HG02642 (cell line): ENCODE results near the gene KIF20A.
"Not testable (repeated sequence)": the region's sequence is repeated elsewhere in the genome, so short reads cannot be mapped to it uniquely, and the experiment has no call there.

ENCODE experiments used
- ATAC-seq: cut with Tn5 transposase; IDR thresholded peaks from one replicate; pipeline ENCODE4 v1.9.1; 2021; ENCODE audit warnings: mild to moderate bottlenecking; ENCODE audit not compliant: unreplicated experiment, poor library complexity

KIF20A gene

DNA sequence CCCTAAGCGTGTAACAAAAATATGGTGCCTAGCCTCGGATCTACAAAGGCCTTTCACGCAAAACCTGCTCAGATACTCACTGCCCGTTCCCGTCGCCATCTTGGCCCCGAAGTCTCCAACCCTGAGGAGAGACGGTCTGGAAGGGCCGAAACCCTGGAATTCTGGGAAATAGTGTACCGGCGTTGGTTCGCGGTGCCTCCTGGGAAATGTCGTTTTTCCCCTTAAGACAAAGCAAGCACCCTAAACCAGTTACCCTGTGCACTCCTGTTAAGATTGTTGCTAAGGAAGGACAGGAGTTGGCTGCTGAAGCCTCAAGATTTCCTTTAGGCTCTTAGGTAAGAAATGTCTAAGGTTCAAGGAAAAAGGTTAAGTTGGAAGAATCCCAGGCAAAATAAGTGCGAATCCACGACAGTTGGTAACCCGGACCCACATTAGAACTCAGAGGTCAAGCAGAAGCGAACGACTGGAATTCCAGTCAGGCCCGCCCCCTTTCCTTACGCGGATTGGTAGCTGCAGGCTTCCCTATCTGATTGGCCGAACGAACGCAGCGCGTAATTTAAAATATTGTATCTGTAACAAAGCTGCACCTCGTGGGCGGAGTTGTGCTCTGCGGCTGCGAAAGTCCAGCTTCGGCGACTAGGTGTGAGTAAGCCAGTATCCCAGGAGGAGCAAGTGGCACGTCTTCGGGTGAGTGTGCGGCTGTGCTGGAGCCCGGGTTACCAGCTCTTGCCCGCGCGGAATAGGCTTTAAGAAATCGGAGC, at the start of gene KIF20A, which contains the start of gene BRD8:
KIF20A (plus strand) TSS at position 597 of the 761 bp plus-strand sequence. CDS start 569 bp downstream, outside the sequence.
BRD8 (minus strand) TSS at position 115 of the 761 bp plus-strand sequence; CDS start at position 99, 16 bp downstream.
- peak; percentile 89 for ATAC-seq

DNA sequence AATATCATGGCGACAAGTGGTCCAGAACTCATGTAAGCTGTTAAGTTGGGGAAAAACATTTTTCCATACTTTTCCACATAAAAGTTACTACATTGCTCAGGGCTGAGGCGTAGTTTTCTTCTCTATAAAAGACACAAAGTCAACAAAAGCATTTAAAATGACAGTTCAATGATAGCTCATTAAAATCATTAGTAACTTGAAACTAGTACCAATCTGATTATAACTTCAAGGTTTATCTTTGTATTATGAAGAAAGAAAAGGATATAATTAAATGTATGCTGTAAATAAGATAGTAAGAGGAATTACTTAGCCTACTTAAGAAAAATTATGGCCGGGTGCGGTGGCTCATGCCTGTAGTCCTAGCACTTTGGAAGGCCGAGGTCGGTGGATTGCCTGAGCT, 49.6 kb upstream of the KIF20A start:
- ATAC-seq: no peak

- no peak for ATAC-seq
Measured at GRCh38 chr5:138132543-138132942, 46.4 kb upstream of the KIF20A start.

- peak; percentile 63 for ATAC-seq
Measured at GRCh38 chr5:138138949-138139780, 39.7 kb upstream of the KIF20A start, which contains the start of gene NME5. TSS of gene NME5 (minus strand) at chr5:138139428. CDS start at chr5:138138780, 648 bp downstream.

DNA sequence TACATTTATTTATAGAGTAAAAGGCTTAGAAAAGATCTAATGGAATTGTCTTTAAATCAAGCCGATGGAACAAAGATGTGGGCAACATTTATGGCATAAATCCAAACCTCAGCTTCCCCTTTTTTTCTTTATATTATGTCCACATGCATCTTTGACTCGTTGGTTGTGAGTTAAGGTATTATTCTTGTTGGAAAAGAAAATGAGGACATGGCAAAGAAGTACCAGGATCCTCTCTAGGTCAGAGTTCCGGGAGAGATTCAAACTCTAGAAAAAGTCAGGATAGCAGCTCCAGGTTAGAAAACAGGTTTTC, 39.2 kb upstream of the KIF20A start:
- ATAC-seq: no peak

DNA sequence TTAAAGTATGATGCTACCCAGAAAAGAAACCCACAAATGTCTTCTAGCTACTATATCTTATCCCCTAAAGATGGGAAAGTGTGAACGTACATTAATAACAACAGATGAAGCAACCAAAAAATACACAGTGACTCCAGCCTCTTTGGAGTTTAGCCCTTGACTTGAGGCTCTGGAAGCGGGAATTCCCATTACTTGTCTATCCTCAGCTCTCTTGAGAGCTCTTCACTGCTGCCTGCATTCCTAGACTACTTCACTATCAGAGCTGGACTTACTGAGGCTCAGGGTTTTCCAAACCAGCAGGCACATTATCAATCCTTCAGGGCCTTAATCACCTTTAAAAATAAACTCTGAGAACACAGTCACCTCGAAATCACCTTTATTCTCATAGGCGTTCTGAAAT, 38.6 kb upstream of the KIF20A start:
- ATAC-seq: no peak

DNA sequence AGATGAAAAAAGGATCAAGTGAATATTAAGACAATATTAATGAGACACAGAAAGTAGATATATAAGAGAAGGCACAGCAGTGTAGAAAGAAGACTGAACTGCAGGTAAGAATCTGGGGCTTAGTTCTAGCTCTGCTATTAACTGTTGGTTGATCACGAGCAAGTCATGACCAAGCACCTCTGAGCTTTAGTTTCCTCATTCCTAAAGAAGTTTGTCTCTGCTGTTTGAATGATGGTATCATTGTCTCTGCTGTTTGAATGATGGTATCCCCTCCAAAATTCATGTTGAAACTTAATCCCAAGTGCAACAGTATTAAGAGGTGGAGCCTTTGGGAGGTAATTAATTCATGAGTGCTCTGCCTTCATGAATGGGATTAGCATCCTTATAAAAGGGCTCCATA, 37.2 kb upstream of the KIF20A start:
- no peak for ATAC-seq

GRCh38 chr5:138143578-138143977, 35.3 kb upstream of the KIF20A start:
- not testable (repeated sequence) for ATAC-seq

DNA sequence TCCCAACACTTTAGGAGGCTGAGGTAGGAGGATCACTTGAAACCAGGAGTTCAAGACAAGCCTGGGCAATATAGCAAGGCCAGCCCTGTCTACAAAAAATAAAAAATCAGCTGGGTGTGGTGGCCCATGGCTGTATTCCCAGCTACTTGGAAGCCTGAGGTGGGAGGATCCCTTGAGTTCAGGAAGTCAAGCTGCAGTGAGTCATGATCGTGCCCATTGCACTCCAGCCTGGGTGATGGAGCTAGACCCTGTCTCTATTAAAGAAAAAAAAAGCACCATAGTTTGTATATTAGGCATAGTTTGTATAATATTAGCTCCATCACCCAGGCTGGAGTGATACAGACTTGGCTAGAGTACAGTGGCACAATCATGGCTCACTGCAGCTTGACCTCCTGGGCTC, 30.1 kb upstream of the KIF20A start:
- no peak for ATAC-seq

- ATAC-seq: no peak
Measured at GRCh38 chr5:138149530-138149929, 29.4 kb upstream of the KIF20A start.

DNA sequence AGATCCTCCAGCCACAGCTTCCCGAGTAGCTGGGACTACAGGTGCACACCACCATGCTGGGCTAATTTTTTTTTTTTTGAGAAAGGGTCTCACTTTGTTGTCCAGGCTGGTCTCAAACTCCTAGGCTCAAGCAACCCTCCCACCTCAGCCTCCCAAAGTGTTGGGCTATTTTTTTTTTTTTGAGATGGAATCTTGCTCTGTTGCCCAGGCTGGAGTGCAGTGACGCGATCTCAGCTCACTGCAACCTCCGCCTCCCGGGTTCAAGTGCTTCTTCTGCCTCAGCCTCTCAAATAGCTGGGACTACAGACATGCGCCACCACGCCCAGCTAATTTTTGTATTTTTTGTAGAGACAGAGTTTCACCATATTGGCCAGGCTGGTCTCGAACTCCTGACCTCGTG, 22.9 kb upstream of the KIF20A start:
- ATAC-seq: not testable (repeated sequence)

- ATAC-seq: no peak
Measured at GRCh38 chr5:138157626-138158025, 21.3 kb upstream of the KIF20A start.

DNA sequence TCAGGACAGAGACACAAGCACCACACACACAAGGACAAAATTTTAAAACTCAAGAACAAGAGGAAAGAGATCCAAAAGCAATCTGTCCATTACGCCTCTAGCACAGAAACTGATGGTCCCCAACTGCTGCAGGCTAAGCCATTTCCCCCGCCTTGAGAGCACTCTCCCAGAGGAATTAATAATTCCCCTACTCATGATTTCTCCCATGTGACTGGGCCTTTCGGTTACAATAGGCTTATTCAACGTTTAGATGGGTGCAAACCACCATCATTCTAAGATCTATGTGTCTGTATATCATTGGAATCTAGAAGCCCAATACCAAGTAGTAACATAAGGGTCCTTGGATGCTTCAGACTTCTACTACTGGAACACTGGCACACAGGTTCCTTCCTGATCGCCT, 19.2 kb upstream of the KIF20A start:
- ATAC-seq: no peak

GRCh38 chr5:138160706-138161105, 18.2 kb upstream of the KIF20A start:
- no peak for ATAC-seq

GRCh38 chr5:138163721-138164120, 15.2 kb upstream of the KIF20A start:
- no peak for ATAC-seq

GRCh38 chr5:138169124-138169523, 9.8 kb upstream of the KIF20A start:
- ATAC-seq: no peak

- no peak for ATAC-seq
Measured at GRCh38 chr5:138170299-138170698, 8.6 kb upstream of the KIF20A start.

GRCh38 chr5:138177941-138178515, 884 bp upstream of the KIF20A start:
- ATAC-seq: no peak

DNA sequence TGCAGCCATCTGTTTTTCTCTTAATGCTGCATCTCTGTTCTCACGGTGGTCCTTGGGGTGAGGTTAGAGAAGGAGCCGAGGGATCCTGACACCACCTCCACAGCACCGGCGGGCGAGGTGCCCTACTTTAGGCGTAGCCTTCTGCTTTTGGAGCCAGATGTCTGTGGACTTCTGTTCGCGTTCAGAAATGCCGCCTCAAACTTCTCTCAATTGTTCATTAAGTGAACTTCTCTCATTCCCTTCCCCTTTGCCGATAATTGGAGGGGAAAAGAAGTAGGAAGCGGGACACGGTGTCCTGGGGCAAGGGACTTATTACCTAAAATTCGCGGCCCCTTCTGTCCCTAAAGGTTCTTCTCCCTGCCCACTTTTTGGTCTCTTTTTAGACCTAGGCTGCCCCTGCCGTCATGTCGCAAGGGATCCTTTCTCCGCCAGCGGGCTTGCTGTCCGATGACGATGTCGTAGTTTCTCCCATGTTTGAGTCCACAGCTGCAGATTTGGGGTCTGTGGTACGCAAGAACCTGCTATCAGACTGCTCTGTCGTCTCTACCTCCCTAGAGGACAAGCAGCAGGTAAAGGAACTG, 455 bp downstream of the KIF20A start:
- no peak for ATAC-seq

DNA sequence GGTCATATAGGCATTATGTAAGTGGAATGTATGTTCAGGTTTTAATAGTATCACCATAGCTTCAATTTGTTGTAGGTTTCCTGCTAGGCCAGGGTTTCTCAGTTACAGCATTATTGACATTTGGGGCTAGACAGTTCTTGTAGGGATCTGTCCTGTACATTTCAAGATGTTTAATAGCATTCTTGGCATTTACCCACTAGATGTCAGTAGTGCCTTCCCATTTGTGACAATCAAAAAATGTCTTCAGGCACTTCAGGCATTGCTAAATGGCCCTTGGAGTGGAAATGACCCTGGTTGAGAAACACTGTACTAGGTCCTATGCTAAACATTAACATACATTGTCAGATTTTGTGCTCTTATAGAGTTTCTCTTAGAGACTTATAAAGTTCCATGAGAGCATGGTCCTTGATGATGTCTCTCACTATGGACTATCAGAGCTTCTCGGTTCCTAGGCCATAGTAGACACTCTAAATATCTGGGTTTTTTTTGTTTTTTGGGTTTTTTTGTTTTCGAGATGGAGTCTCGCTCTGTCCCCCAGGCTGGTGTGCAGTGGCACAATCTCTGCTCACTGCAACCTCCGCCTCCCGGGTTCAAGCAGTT, 1.4 kb downstream of the KIF20A start:
- ATAC-seq: no peak
